Kidney tubule cell (primary cell): Measurements from ENCODE around the gene STK32B.
"Not testable (repeated sequence)": the region's sequence is repeated elsewhere in the genome, so short reads cannot be mapped to it uniquely, and the experiment has no call there.

ENCODE experiments used
- DNase-seq: peaks from one replicate; pipeline ENCODE4 v3.0.0-alpha.2; 2018; ENCODE audit warnings: low spot score

STK32B gene

GRCh38 chr4:5395781-5396180 lies 344.5 kb downstream of the STK32B start:
- no peak for DNase-seq

GRCh38 chr4:5398056-5398455 lies 346.8 kb downstream of the STK32B start:
- DNase-seq, result no peak

DNA sequence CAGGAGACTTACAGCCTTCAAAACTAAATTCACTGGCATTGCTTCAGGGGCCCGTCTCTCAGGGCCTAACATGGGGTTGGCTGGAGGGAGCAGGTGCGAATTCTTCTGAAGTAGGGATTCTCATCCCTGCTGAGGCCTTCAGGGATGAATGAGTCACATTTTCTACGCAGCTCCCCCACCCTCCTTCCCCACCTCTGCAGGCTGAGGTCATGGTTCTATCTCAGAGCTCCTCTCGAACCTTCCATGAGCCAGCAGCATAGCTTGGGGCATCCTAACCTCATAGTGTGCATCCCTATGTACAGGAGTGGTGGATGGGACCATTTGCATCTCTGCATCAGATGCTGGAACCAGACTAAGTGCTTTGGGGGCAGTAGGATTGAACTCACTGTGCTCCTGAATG lies 347.8 kb downstream of the STK32B start:
- DNase-seq, result no peak

- peak; percentile 5 for DNase-seq
Observed at GRCh38 chr4:5399790-5400421, 348.6 kb downstream of the STK32B start.

GRCh38 chr4:5403746-5404497 lies 352.6 kb downstream of the STK32B start:
- DNase-seq, result no peak

DNA sequence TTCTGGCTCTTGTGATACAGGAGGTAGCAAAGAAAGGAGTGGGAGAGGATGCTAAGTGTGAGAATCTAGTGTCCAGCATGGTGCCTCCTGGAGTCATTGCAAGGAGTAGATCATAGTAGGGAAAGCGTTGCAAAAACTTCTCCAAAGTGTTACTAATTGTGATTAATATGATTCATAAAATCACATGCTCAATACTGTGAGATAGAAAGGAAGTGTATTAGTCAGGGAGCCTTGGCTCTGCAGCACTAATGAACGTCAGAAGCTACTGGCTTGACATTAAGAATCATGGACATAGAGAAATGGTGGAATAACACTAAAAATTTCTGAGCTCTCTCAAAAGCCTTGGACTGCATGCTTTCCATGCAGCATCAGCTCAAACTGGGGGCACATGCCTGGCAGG lies 358.0 kb downstream of the STK32B start:
- DNase-seq, result no peak

- DNase-seq, result no peak
Observed at GRCh38 chr4:5409972-5410618, 358.8 kb downstream of the STK32B start.

DNA sequence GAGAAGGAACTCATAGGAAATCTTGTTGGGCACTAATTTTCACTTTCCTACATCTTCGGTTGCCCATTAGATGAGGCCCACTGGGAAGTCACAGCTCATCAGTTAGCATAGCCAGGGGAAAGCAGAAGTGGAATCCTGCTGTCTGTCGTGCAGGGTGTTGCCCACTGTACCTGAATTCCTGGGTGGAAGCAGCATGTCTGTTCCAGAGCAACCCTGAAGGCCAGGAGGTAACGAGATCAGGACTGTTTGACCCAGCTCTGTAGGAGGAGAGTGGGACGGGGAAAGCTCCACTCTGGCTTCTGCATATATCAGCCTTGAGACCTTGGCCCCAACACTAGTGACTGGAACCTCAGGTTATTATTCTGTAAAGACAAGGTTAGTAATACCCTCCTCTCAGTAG lies 361.0 kb downstream of the STK32B start:
- no peak for DNase-seq

GRCh38 chr4:5412751-5413150 lies 361.5 kb downstream of the STK32B start:
- DNase-seq, result no peak

GRCh38 chr4:5416637-5417036 lies 365.4 kb downstream of the STK32B start:
- DNase-seq, result no peak

DNA sequence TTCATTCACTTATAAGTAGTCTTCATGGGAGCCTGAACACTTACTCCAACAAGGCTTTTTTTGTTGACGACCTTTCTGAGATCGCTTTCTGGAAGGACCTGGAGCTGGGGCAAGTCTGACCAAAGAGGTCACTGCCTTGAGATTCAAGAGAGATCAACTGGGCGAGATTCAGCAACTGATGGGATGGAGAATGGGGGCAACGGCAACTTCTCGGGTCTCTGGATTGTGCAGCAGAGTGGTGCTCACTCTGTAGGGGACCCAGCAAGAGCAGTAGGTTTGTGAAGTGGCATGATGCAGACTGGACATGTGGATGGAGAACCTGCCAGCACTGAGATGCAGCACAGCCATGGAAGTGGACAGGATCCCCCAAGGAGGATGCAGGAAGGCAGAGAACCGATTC lies 369.0 kb downstream of the STK32B start:
- no peak for DNase-seq

DNA sequence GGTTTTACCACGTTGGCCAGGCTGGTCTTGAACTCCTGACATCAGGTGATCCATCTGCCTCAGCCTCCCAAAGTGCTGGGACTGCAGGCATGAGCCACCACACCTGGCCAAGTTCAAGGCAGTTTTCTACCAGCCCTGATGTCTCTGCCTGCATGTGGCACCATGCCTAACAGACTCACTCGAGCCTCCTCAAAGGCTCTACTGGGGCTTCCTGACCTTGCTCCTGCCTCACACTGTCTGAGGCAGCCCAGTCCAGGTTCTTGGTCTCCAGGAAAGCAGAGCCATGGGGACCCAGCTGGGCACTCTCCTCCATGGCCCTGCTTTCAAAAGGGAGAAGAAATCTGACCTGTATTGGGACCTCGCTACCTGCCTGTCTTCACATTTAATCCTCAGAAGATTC lies 370.1 kb downstream of the STK32B start:
- DNase-seq, result no peak

DNA sequence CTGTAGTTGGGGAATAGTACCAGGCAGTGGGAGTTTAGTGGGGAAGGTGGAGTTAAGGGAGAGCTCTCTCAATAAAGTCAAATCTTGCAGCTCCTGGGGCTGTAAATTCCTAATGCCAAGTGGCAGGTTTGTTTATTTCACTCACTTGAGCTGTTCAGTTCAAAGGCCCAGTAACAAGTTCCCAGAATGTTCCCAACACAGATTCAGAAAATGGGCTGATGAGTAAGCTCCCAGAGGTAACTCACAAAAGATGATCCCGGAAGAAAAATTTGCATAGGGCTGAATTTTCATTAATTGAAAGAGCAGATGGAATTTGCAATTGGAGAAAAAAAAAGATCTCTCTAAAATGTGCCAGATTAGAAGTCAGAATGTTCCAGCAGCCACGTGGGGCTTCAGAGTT lies 370.9 kb downstream of the STK32B start:
- no peak for DNase-seq

DNA sequence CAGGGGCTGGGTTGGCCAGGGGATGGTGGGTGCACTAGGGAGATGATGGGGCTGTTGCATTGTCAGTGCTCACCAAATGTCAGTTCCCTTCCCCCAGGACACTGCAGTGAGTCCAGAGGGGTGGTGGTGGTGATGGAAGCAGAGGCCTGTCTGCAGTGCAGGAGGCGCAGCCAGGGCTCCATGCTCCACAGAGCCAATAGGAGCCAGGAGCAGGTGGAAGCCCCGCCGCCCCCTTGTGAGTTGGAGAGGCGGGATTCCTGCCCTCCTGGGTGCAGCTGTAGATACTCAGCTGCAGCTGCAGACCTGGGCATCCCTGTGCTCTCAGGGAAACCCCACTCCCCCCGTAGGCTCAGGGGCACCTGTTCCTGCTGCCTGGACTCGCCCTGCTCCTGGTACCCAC lies 372.4 kb downstream of the STK32B start:
- no peak for DNase-seq

GRCh38 chr4:5424211-5424610 lies 372.9 kb downstream of the STK32B start:
- DNase-seq, result no peak

GRCh38 chr4:5424901-5425300 lies 373.6 kb downstream of the STK32B start:
- DNase-seq, result no peak

GRCh38 chr4:5429747-5430146 lies 378.5 kb downstream of the STK32B start:
- DNase-seq, result no peak

- no peak for DNase-seq
Observed at GRCh38 chr4:5433196-5433595, 381.9 kb downstream of the STK32B start.

DNA sequence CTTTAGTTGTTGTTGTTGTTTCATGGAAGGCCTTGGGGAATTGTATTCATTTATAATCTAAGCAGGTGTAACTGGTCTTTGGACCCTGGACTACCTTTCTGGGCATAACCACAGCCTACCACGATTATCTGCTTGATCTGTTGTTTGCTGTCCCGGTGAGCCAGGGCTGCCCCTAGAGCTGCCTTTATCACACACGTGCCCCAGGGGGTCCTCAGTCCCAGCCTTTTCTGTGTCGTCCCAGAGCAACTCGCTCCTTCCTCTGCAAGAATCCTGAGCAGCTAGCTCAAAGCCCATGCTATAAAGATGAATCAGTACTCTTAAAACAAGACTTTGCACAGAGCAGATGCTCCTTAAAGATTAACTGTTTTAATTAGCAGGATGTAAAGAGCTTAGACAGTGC lies 383.9 kb downstream of the STK32B start:
- DNase-seq, result no peak

DNA sequence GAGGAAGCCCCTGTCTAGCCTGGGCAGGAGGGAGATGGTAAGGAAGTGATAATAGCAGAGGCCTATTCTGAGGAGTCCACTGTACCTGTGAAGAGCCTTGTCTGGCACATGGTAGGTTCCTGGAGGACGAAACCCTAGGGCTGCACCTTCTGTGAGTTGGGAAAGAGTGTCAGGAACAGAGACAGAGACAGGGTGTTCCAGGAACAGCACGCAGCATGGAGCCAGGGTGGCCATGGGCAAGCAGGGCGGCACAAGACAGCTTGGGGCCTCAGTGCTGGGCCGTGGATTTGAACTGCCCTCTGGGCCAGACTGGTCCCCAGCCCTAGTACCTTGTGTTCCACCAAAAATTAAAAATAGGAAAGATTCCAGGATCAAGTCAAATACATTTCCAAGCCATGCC lies 384.5 kb downstream of the STK32B start:
- DNase-seq, result no peak

- DNase-seq, result not testable (repeated sequence)
Observed at GRCh38 chr4:5443976-5444802, 392.9 kb downstream of the STK32B start.

DNA sequence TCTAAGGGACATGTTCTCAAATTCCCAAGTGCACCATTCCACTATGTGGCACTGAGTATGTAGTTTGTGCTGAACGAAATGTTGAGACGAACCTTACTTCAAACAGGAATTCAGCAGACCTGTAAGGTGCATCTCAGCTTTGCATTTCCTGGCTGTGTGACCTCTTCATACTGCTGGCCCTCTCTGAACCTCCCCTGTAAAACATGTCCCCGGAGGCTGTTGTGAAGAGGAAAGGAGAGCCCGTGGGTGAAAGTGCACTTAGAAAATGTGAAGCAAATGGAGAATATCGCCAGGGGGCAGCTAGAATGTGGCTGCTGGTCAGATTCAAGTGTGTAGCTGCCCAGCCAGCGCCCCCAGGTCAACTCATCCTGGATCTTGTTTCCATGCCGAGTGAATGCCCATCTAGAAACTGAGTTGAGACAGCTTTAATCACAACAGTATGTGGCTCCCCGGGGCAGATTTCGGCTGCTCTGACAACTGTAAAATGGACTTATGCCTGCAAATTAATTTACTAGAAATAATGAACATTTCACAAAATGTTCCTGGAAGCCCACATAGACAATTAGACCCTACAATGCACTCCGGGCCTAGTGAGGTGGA lies 393.7 kb downstream of the STK32B start:
- DNase-seq, result no peak
